GM19452 (cell line): ENCODE measurements around the gene TMUB1.

Experiments
- ATAC-seq: cut with Tn5 transposase; IDR thresholded peaks from one replicate; pipeline ENCODE4 v1.9.1; 2021; ENCODE audit not compliant: unreplicated experiment

TMUB1 gene

DNA sequence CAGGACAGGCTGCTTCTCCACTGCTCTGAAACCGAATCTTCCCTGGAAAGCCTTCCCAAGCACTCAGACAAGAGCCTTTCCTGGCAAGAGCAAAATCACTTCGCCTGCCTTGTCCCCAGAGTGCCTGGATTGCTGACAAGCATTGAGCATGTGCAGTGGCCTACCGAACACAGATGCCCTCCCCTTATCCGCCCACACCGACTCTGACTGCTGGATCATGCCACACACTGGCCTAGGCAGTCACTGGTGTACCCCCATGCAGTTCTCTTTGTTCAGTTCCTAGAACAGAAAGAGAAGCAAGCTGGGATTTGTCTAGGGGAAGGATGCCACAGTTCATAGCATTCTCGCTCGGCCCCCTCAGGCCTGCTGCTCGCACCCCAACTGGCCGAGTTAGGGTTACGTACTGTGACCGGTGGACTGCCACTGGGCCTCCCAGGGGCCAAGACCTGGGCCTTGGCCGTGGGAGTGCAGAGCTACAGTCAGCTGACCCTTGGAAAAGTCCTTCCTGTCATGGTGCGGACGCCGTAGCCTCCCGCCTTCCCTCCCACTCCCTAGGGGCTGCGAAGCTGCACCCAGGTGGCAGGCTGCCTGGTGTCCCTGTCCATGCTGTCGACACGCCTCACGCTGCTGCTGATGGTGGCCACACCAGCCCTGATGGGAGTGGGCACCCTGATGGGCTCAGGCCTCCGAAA lies 48.1 kb downstream of the TMUB1 start:
- ATAC-seq: no peak

DNA sequence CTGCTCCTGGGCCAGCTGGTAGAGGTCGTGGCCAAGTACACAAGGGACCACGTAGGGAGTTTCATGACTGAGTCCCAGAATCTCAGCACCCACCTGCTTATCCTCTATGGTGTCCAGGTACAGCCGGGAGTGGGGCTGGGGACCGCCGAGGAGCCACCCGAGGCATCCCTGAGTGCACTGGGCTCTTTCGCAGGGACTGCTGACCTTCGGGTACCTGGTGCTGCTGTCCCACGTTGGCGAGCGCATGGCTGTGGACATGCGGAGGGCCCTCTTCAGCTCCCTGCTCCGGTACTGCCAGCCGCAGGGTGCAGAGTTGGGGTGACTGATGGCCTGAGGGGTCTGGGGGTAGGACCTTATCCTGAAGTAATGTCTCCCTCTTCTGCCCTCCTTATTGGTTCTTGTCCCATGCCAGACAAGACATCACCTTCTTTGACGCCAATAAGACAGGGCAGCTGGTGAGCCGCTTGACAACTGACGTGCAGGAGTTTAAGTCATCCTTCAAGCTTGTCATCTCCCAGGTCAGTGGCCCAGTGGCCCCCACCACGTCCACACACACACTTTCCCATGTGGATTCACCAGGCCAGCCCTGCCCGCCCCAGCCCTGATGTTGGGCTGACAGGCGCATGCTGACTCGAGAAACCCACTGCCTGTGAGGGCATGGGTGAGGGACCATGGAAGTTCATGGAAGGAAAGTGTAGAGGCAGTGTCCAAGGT lies 48.8 kb downstream of the TMUB1 start:
- no peak for ATAC-seq

- no peak for ATAC-seq
These were observed 49.4 kb downstream of the TMUB1 start for GRCh38 chr7:151033864-151034249.

DNA sequence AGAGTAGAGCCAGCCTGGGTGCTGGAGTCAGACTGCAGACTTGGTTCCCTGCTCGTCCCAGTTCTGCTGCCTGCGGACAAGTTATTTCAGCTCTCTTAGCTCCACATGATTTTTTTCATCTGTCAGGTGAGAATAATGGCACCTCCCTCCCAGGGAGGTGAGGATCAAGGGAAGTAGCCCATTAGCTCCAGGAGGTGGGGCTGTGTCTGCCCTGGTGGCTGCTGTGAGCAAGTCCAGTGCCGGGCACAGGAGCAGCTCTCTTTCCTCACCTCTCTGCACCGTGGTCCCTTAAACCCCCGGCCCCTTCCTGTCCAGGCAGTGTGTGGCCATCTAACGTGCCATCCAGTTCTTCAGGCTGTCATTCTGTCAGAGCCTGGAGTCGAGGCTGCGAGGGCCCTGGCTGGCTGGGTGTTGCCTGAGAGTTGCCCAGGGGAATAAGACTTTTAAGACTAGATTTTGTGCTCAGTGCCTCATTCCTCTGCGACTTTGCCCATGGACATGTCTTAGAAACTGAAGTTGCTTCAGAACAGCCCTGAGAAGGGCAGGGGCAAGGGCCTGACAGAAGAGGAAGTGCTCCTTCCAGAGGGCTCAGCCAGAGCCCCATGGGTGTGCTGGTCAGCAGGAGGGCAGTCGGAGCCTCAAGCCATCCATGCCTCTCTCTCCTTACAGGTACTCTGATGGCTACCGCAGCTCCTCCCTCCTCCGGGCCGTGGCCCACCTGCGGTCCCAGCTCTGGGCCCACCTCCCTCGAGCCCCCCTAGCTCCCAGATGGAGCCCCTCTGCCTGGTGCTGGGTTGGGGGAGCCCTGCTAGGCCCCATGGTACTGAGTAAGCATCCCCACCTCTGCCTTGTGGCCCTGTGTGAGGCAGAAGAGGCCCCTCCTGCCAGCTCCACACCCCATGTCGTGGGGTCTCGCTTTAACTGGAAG lies 50.1 kb downstream of the TMUB1 start:
- ATAC-seq: no peak
